ENCODE measurements around the gene MET. TPM values are rescaled to one million over a fixed set of nuclear protein-coding genes. Genes with fewer than 3 reads are reported as not detected.
"Not testable (repeated sequence)": the region's sequence is repeated elsewhere in the genome, so short reads cannot be mapped to it uniquely, and the experiment has no call there.

The MET gene
- polyA plus RNA-seq, 6 donors from 2014 or later: not detected

DNA sequence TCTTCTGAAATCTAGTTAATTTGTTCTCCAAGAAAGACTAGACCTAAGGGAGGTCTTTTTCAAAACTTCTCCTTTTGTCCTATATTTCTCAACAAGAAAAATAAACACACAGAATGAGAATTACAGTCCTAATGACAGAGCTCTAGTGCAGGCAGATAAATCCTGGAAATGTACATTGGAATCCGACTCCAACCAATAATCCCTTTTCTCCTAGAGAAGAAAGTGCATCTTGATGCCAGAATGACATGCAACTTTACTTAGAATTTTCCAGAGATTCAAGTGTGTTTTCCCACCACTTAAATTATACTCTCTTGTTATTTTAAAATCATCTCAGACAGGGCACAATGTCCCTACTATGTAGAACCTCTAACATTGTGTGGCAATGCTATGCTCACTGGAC, 68.2 kb downstream of the MET start:
- Mint-ChIP-seq H3K4me3 (no peak overlapping the region), H3K9me3 (peaks cover 0 to 8% (median 0%) of the 10 kb centered on the region in 7 donors), H3K27ac (no peak overlapping the region), H3K27me3 (peaks cover 42 to 49% (median 44%) of the 10 kb centered on the region in 3 donors), H3K36me3 (peaks cover 0 to 8% of the 10 kb centered on the region in 2 donors), H3K4me1 (no peaks in the 10 kb centered on the region)
- no peak for ATAC-seq (ENCODE audit: low read depth in 2 of 2)
- DNase-seq: no peak

DNA sequence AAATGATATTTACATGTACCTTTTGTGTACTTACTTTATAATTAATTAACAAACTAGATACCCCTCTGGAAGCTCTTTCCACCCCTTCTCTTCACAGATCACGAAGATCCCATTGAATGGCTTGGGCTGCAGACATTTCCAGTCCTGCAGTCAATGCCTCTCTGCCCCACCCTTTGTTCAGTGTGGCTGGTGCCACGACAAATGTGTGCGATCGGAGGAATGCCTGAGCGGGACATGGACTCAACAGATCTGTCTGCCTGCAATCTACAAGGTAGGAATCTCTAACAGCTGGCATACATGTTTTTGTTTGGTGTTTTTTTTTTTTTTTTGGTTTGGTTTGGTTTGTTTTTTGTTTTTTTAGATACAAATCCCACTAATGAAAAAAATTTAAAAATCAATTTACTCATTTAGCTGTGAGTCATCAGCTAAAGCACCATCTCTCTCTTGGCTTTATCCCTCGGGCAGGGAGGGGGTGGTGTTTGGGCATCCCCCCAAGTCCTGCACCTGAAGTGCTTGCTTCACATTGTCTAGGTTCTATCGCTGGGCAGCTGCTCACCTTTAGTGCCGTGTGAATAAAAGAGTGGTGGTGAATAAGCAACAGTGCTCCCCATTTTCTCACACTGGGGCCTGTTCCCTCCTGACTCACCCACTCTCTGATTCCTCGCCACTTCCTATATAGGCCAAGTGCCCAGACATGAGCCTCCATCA, 68.9 kb downstream of the MET start:
- Mint-ChIP-seq H3K27me3 (peaks cover 42 to 49% (median 44%) of the 10 kb centered on the region in 3 donors), H3K4me3 (no peak overlapping the region), H3K9me3 (peaks cover 0 to 9% (median under 1%) of the 10 kb centered on the region in 7 donors), H3K36me3 (peaks cover 0 to 8% of the 10 kb centered on the region in 2 donors), H3K27ac (no peak overlapping the region), H3K4me1 (no peaks in the 10 kb centered on the region)
- ATAC-seq (ENCODE audit: low read depth in 2 of 2): no peak
- DNase-seq: no peak

DNA sequence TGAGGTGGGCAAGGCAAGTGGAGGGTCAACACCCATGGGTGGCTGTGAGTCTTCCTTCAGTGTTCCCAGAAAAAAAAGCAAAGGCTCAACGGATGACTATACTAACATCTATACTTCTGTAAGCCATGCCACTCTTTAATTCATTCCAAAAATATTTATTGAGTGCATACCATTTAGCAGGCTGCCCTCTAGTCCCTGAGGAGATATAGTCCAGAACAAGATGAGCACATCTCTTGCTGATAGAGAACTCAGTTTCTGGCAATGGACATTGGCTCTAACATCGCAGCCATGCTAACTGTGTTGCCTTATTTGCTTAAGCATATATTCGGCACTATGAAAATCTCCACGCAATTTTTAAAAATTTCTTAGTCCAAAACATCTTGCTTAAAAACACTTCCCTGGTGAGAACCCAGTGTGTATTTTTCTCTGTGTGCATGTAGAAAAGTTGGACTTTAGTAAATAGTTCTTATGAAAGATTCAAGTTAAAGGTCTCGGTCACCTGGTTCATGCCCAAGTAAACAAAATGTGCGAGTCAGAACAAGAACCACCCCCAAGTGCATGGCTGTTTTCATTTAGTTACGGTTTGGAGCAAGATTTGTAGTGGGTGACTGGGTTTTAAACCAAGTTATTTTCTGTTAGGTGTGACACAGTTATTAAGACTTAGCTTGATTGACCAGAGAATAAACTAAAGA, 69.8 kb downstream of the MET start:
- Mint-ChIP-seq H3K9me3 (peaks cover 0 to 17% (median 5%) of the 10 kb centered on the region in 7 donors), H3K36me3 (peaks cover 0 to 8% of the 10 kb centered on the region in 2 donors), H3K27ac (no peak overlapping the region), H3K27me3 (peaks cover 42 to 51% (median 49%) of the 10 kb centered on the region in 3 donors), H3K4me3 (no peak overlapping the region), H3K4me1 (no peaks in the 10 kb centered on the region)
- ATAC-seq (ENCODE audit: low read depth in 2 of 2) (no peak), DNase-seq (no peak)

DNA sequence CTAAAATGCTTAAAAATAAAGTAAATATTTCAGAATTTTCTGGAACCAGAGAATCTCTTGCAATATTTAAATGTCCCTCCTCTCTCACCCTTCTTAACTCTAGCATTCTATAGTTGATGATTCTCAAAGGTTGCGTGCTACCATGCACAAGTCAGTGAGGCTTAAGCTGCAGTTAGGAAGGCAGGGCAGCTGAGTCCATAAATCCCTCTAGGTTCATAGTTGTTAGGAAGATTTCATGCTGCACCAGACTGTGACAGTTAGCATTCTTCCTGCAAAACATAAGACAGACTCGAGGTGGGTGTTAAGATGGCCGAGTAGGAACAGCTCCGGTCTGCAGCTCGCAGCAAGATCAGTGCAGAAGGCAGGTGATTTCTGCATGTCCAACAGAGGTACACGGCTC, 70.6 kb downstream of the MET start:
- H3K36me3 Mint-ChIP-seq: peaks cover 0 to 8% of the 10 kb centered on the region in 2 donors
- no peak for ATAC-seq (ENCODE audit: low read depth in 2 of 2)
- no peak overlapping the region for H3K27ac Mint-ChIP-seq
- peaks cover 46 to 58% (median 47%) of the 10 kb centered on the region in 3 donors for H3K27me3 Mint-ChIP-seq
- DNase-seq: no peak
- H3K9me3 Mint-ChIP-seq: peaks cover 0 to 25% (median 11%) of the 10 kb centered on the region in 7 donors
- H3K4me1 Mint-ChIP-seq: no peaks in the 10 kb centered on the region
- H3K4me3 Mint-ChIP-seq: no peak overlapping the region

DNA sequence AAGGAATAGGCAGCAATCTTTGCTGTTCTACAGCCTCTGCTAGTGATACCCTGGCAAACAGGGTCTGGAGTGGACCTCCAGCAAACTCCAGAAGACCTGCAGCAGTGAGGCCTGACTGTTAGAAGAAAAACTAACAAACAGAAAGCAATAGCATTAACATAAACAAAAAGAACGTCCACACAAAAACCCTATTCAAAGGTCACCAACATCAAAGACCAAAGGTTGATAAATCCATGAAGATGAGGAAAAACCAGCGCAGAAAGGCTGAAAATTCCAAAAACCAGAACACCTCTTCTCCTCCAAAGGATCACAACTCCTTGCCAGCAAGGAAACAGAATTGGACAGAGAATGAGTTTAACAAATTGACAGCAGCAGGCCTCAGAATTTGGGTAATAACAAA, 71.8 kb downstream of the MET start:
- H3K36me3 Mint-ChIP-seq: peaks cover 0 to 15% of the 10 kb centered on the region in 2 donors
- not testable (repeated sequence) for DNase-seq; H3K4me3 Mint-ChIP-seq; H3K4me1 Mint-ChIP-seq; ATAC-seq (ENCODE audit: low read depth in 2 of 2); H3K27ac Mint-ChIP-seq
- peaks cover 41 to 67% (median 44%) of the 10 kb centered on the region in 3 donors for H3K27me3 Mint-ChIP-seq
- H3K9me3 Mint-ChIP-seq: peaks cover 0 to 34% (median 14%) of the 10 kb centered on the region in 7 donors

DNA sequence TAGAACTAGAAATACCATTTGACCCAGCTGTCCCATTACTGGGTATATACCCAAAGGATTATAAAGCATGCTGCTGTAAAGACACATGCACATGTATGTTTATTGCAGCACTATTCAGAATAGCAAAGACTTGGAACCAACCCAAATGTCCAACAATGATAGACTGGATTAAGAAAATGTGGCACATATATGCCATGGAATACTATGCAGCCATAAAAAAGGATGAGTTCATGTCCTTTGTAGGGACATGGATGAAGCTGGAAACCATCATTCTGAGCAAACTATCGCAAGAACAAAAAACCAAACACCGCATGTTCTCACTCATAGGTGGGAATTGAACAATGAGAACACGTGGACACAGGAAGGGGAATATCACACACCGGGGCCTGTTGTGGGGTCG, 74.4 kb downstream of the MET start:
- peaks cover 4 to 54% (median 29%) of the 10 kb centered on the region in 7 donors for H3K9me3 Mint-ChIP-seq
- H3K27ac Mint-ChIP-seq; DNase-seq; H3K4me3 Mint-ChIP-seq; ATAC-seq (ENCODE audit: low read depth in 2 of 2); H3K4me1 Mint-ChIP-seq: not testable (repeated sequence)
- H3K27me3 Mint-ChIP-seq: peaks cover 33 to 71% (median 38%) of the 10 kb centered on the region in 3 donors
- peaks cover 0 to 16% of the 10 kb centered on the region in 2 donors for H3K36me3 Mint-ChIP-seq

DNA sequence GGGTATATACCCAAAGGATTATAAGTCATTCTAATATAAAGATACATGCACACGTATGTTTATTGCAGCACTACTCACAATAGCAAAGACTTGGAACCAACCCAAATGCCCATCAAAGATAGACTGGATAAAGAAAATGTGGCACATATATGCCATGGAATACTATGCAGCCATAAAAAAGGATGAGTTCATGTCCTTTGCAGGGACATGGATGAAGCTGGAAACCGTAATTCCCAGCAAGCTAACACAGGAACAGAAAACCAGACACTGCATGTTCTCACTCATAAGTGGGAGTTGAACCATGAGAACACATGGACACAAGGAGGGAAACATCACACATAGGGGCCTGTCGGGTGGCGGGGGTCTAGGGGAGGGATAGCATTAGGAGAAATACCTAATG, 79.1 kb downstream of the MET start:
- not testable (repeated sequence) for ATAC-seq (ENCODE audit: low read depth in 2 of 2); H3K27ac Mint-ChIP-seq; H3K4me3 Mint-ChIP-seq; H3K36me3 Mint-ChIP-seq; H3K4me1 Mint-ChIP-seq; DNase-seq
- Mint-ChIP-seq H3K27me3 (peaks cover 8 to 56% (median 21%) of the 10 kb centered on the region in 3 donors), H3K9me3 (peaks cover 4 to 45% (median 28%) of the 10 kb centered on the region in 7 donors)

DNA sequence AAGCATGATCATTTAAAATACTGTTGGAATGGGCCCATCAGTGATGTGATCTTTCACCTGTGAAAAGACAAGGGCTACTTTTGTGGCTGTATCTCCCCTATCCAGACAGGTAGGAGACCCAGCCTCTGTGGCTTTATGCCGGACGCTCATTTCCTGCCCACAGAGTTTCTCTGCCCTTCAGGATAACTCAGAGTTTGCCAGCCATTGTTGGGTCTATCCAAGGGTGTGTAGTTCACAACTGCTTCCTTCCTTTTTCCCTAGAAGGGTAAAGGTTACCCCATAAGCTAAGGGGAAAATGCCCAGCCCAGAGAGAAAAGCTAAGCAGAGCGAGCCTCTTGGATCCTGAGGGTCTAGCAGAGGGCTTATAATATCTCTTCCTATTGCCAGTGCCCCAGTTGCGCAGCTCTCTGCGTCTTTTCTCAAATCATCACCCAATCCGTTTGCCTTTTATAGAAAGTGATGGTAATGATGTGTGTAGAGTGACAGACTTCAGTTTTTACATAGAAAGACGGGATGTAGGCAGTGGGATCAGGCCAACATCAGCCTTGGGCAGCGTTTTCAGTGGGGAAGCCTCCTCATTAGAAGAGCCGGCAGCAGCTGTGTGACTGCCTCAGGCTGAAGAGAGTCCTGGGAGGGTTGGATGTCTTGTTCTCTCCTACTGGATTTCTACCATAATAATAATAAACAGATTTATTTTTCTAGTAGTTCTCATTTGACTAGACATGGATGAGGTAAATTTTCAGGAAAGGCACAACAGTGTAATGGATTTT, 80.5 kb downstream of the MET start:
- H3K27ac Mint-ChIP-seq: no peak overlapping the region
- ATAC-seq (ENCODE audit: low read depth in 2 of 2) (no peak), DNase-seq (no peak)
- H3K4me3 Mint-ChIP-seq: no peak overlapping the region
- H3K9me3 Mint-ChIP-seq: peaks cover 4 to 34% (median 20%) of the 10 kb centered on the region in 7 donors
- H3K27me3 Mint-ChIP-seq: peaks cover 8 to 45% (median 16%) of the 10 kb centered on the region in 3 donors
- peaks cover 0 to 8% of the 10 kb centered on the region in 2 donors for H3K36me3 Mint-ChIP-seq
- no peaks in the 10 kb centered on the region for H3K4me1 Mint-ChIP-seq

DNA sequence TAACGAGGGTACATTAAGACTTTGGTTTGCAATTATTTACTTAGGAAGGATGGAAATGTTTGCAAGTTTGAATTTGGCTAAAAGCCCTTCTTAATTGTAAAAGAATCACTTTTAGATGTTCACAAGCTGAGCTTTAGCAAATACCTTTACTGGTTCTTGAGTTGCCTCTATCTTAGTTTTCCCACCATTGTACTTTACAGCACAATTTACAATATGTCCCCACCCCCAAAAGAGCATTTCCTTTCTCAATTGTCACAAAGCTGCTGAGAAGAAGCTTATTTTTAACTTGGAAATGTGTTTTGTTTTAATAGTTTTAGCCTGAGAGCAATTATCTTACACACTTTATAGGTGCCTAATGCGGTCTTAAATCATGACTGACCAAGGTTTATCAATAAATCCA, 81.1 kb downstream of the MET start:
- Mint-ChIP-seq H3K36me3 (peaks cover 0 to 8% of the 10 kb centered on the region in 2 donors), H3K4me1 (no peaks in the 10 kb centered on the region), H3K27ac (no peak overlapping the region), H3K9me3 (peaks cover 4 to 29% (median 17%) of the 10 kb centered on the region in 7 donors), H3K4me3 (no peak overlapping the region), H3K27me3 (peaks cover 8 to 40% (median 20%) of the 10 kb centered on the region in 3 donors)
- no peak for ATAC-seq (ENCODE audit: low read depth in 2 of 2)
- no peak for DNase-seq

DNA sequence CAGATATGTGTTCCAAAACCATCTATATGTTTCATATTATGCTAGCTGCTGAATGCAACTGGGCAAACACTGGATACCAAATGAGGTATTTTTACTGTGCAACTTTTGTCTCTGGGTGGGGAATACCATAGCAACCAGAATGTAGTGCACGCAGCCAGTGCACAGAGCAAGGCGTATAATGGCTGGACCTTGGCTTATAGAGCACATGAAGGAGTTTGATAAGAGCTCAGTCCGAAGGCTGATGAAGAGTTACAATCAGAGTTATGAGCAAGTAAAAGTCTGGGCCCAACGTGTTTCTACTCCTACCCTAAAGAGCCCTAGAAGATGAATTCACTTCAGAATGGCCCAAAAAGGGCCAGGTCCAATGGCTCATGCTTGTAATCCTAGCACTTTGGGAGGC, 82.2 kb downstream of the MET start:
- Mint-ChIP-seq H3K27ac (no peak overlapping the region), H3K36me3 (no peaks in the 10 kb centered on the region), H3K27me3 (peaks cover 2 to 30% (median 20%) of the 10 kb centered on the region in 3 donors), H3K4me3 (no peak overlapping the region), H3K4me1 (no peaks in the 10 kb centered on the region), H3K9me3 (peaks cover 4 to 18% (median 10%) of the 10 kb centered on the region in 7 donors)
- no peak for ATAC-seq (ENCODE audit: low read depth in 2 of 2)
- no peak for DNase-seq

DNA sequence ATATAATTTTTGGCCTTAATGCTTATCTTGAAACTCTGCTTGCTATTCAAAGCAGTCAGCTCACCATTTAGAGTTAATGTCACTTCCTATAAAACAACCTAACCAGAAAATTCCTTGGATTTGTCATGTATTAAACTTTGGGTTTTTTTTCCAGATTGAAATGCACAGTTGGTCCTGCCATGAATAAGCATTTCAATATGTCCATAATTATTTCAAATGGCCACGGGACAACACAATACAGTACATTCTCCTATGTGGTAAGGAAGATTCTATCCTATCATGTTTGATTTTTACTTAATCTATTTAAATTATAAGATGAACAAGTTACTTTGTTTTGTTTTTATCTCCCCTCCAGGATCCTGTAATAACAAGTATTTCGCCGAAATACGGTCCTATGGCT, 85.3 kb downstream of the MET start:
- Mint-ChIP-seq H3K36me3 (no peaks in the 10 kb centered on the region), H3K27me3 (peaks cover 0 to 17% (median 9%) of the 10 kb centered on the region in 3 donors), H3K4me3 (no peak overlapping the region), H3K4me1 (no peaks in the 10 kb centered on the region), H3K9me3 (no peaks in the 10 kb centered on the region), H3K27ac (no peak overlapping the region)
- ATAC-seq (ENCODE audit: low read depth in 2 of 2): no peak
- no peak for DNase-seq

DNA sequence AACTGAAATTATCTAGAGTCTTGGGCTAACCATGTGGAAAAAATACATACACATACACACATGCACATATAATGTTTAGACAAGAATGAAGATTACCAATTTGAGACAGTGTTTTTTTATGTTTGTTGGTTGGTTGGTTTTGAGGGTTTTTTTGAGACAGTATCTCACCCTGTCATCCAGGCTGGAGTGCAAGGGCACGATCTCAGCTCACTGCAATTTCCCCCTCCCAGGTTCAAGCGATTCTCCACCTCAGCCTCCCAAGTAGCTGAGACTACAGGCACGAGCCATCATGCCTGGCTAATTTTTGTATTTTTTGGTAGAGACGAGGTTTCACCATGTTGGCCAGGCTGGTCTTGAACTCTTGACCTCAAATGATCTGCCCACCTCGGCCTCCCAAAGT, 87.6 kb downstream of the MET start:
- H3K9me3 Mint-ChIP-seq; H3K4me1 Mint-ChIP-seq; H3K4me3 Mint-ChIP-seq; H3K36me3 Mint-ChIP-seq; H3K27ac Mint-ChIP-seq; DNase-seq; ATAC-seq (ENCODE audit: low read depth in 2 of 2): not testable (repeated sequence)
- peaks cover 0 to 15% (median 11%) of the 10 kb centered on the region in 3 donors for H3K27me3 Mint-ChIP-seq

DNA sequence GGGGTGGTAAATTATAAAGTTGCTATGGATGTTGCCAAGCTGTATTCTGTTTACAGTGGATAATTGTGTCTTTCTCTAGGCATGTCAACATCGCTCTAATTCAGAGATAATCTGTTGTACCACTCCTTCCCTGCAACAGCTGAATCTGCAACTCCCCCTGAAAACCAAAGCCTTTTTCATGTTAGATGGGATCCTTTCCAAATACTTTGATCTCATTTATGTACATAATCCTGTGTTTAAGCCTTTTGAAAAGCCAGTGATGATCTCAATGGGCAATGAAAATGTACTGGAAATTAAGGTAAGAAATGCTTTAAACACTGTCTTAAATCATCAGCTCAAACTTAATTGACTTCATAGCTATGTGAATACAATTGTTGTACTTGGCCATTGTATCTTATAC, 91.0 kb downstream of the MET start:
- no peak for DNase-seq
- no peak overlapping the region for H3K4me3 Mint-ChIP-seq
- H3K27me3 Mint-ChIP-seq: peaks cover 11 to 26% (median 24%) of the 10 kb centered on the region in 3 donors
- no peak overlapping the region for H3K27ac Mint-ChIP-seq
- no peaks in the 10 kb centered on the region for H3K9me3 Mint-ChIP-seq
- H3K36me3 Mint-ChIP-seq: no peaks in the 10 kb centered on the region
- no peak for ATAC-seq (ENCODE audit: low read depth in 2 of 2)
- H3K4me1 Mint-ChIP-seq: no peaks in the 10 kb centered on the region

Measured in naive B cell (primary cell).